Nephron progenitor cell (in vitro differentiated cells): Measurements from ENCODE around the gene DNASE1L2.
"Not testable (repeated sequence)": the region's sequence is repeated elsewhere in the genome, so short reads cannot be mapped to it uniquely, and the experiment has no call there.

Source experiments
- DNase-seq: peaks from one replicate; pipeline ENCODE4 v3.0.0; 2021
- H3K27ac Mint-ChIP-seq: 2 replicates; pipeline ENCODE4 v1.8.0; 2021; ENCODE audit warnings: mild to moderate bottlenecking, moderate library complexity, mixed read lengths
- H3K27me3 Mint-ChIP-seq: 2 replicates; pipeline ENCODE4 v1.8.0; 2021; ENCODE audit warnings: mild to moderate bottlenecking, low read depth, mixed read lengths; ENCODE audit not compliant: poor library complexity
- H3K36me3 Mint-ChIP-seq: 2 replicates; pipeline ENCODE4 v1.8.0; 2021; ENCODE audit warnings: low read depth, mixed read lengths
- H3K4me1 Mint-ChIP-seq: 2 replicates; pipeline ENCODE4 v1.8.0; 2021; ENCODE audit warnings: mixed read lengths
- H3K4me3 Mint-ChIP-seq: 2 replicates; pipeline ENCODE4 v1.8.0; 2021; ENCODE audit warnings: mild to moderate bottlenecking, moderate library complexity, mixed read lengths
- H3K9me3 Mint-ChIP-seq: 2 replicates; pipeline ENCODE4 v1.8.0; 2021; ENCODE audit warnings: mild to moderate bottlenecking, moderate library complexity, mixed read lengths
- CTCF ChIP-seq: fragments of 200-600 bp; sonication (generic); IDR thresholded peaks from 2 replicates; pipeline ENCODE4 v1.5.0; 2021; ENCODE audit warnings: antibody characterized with exemption

The DNASE1L2 gene

GRCh38 chr16:2252806-2253148, 16.5 kb downstream of the DNASE1L2 start:
- no peaks in the 10 kb centered on the region for H3K27me3 Mint-ChIP-seq
- peaks cover 38% of the 10 kb centered on the region for H3K36me3 Mint-ChIP-seq
- H3K9me3 Mint-ChIP-seq = no peaks in the 10 kb centered on the region
- peak overlapping the region; percentile 38 for H3K4me3 Mint-ChIP-seq
- TF ChIP-seq CTCF = no peak
- peaks cover 37% of the 10 kb centered on the region for H3K4me1 Mint-ChIP-seq
- peak overlapping the region; percentile 78 for H3K27ac Mint-ChIP-seq
- no peak for DNase-seq

GRCh38 chr16:2253293-2253692, 17.0 kb downstream of the DNASE1L2 start:
- Mint-ChIP-seq H3K27me3 (no peaks in the 10 kb centered on the region), H3K27ac (peak overlapping the region; percentile 78), H3K4me3 (no peak overlapping the region), H3K4me1 (peaks cover 37% of the 10 kb centered on the region), H3K9me3 (no peaks in the 10 kb centered on the region), H3K36me3 (peaks cover 43% of the 10 kb centered on the region)
- no peak for DNase-seq
- TF ChIP-seq CTCF = no peak

- no peak overlapping the region for H3K4me3 Mint-ChIP-seq
Observed at GRCh38 chr16:2256531-2257140, 20.4 kb downstream of the DNASE1L2 start.

GRCh38 chr16:2257726-2258125, 21.5 kb downstream of the DNASE1L2 start:
- H3K27ac Mint-ChIP-seq = peak overlapping the region; percentile 54
- no peaks in the 10 kb centered on the region for H3K27me3 Mint-ChIP-seq
- no peak for TF ChIP-seq CTCF
- peaks cover 83% of the 10 kb centered on the region for H3K36me3 Mint-ChIP-seq
- H3K4me3 Mint-ChIP-seq = no peak overlapping the region
- peaks cover 23% of the 10 kb centered on the region for H3K4me1 Mint-ChIP-seq
- no peak for DNase-seq
- H3K9me3 Mint-ChIP-seq = no peaks in the 10 kb centered on the region

More at GRCh38 chr16:2256531-2257140, 20.4 kb downstream of the DNASE1L2 start:
- peak overlapping the region; percentile 89 for H3K27ac Mint-ChIP-seq
- TF ChIP-seq CTCF = no peak
- no peak for DNase-seq
- no peaks in the 10 kb centered on the region for H3K27me3 Mint-ChIP-seq
- H3K4me1 Mint-ChIP-seq = peaks cover 26% of the 10 kb centered on the region
- H3K36me3 Mint-ChIP-seq = peaks cover 73% of the 10 kb centered on the region
- no peaks in the 10 kb centered on the region for H3K9me3 Mint-ChIP-seq

GRCh38 chr16:2258530-2258929, 22.3 kb downstream of the DNASE1L2 start:
- H3K27ac Mint-ChIP-seq = peak overlapping the region; percentile 66
- DNase-seq, H3K27me3 Mint-ChIP-seq, H3K4me3 Mint-ChIP-seq, H3K9me3 Mint-ChIP-seq: not testable (repeated sequence)
- H3K4me1 Mint-ChIP-seq = peaks cover 15% of the 10 kb centered on the region
- peaks cover 83% of the 10 kb centered on the region for H3K36me3 Mint-ChIP-seq

GRCh38 chr16:2260250-2260649, 24.0 kb downstream of the DNASE1L2 start:
- no peaks in the 10 kb centered on the region for H3K9me3 Mint-ChIP-seq
- no peak for TF ChIP-seq CTCF
- peaks cover 91% of the 10 kb centered on the region for H3K36me3 Mint-ChIP-seq
- DNase-seq = no peak
- no peak overlapping the region for H3K4me3 Mint-ChIP-seq
- H3K4me1 Mint-ChIP-seq = peaks cover 27% of the 10 kb centered on the region
- no peak overlapping the region for H3K27ac Mint-ChIP-seq
- H3K27me3 Mint-ChIP-seq = no peaks in the 10 kb centered on the region

GRCh38 chr16:2263026-2263425, 26.8 kb downstream of the DNASE1L2 start:
- Mint-ChIP-seq H3K4me1 (peaks cover 32% of the 10 kb centered on the region), H3K27ac (peak overlapping the region; percentile 29), H3K36me3 (peaks cover 66% of the 10 kb centered on the region)
- H3K27me3 Mint-ChIP-seq, DNase-seq, H3K9me3 Mint-ChIP-seq, H3K4me3 Mint-ChIP-seq: not testable (repeated sequence)

- peak overlapping the region; percentile 94 for H3K4me3 Mint-ChIP-seq
- not testable (repeated sequence) for H3K27me3 Mint-ChIP-seq, H3K9me3 Mint-ChIP-seq, DNase-seq
- peak overlapping the region; percentile 100 for H3K27ac Mint-ChIP-seq
- peaks cover 32% of the 10 kb centered on the region for H3K36me3 Mint-ChIP-seq
- peaks cover 41% of the 10 kb centered on the region for H3K4me1 Mint-ChIP-seq
Observed at GRCh38 chr16:2266887-2267286, 30.6 kb downstream of the DNASE1L2 start.

- not testable (repeated sequence) for H3K27me3 Mint-ChIP-seq, H3K9me3 Mint-ChIP-seq, DNase-seq
- Mint-ChIP-seq H3K4me1 (peaks cover 41% of the 10 kb centered on the region), H3K27ac (peak overlapping the region; percentile 100), H3K4me3 (peak overlapping the region; percentile 94), H3K36me3 (peaks cover 26% of the 10 kb centered on the region)
Observed at GRCh38 chr16:2267505-2267912, 31.3 kb downstream of the DNASE1L2 start.
